ENCODE data around the gene THBS2.

THBS2 gene

DNA sequence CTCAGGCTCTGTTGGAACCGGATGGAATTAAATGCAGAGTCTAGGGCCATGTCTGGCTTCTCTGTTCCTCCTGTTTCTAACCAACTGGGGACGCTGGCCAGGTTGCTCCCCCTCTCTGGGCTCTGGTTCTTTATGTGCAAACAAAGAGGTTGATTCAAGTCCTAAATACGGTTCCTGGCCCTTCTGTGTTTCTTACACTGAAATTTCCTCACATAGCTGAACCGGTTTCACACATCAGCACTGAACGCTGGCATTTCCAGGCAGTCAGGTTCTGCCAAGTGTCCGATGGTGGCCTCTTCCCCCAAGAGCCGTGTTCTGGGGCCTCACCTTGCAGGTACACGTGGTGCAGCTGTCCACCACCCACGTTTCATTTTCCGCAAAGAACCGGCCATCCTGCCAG, 13.5 kb downstream of the THBS2 start:
- Histone ChIP-seq H3K27me3 (ENCODE audit: control insufficient read depth in 1 of 2, insufficient read depth in 2 of 2, low read length in 2 of 2) (no peaks in the 10 kb centered on the region), H3K9ac (ENCODE audit: low read length in 2 of 2) (no peak overlapping the region), H3K4me1 (ENCODE audit: control insufficient read depth, insufficient read depth, low read length) (no peaks in the 10 kb centered on the region), H3K27ac (ENCODE audit: low read length) (no peak overlapping the region), H3K9me3 (ENCODE audit: control insufficient read depth in 2 of 2, low read length in 2 of 2) (no peaks in the 10 kb centered on the region), H3K36me3 (ENCODE audit: control insufficient read depth in 2 of 2, insufficient read depth in 2 of 2, low read length in 2 of 2) (peaks cover 6 to 8% of the 10 kb centered on the region in 2 donors), H3K4me3 (ENCODE audit: low read length in 2 of 2) (no peak overlapping the region)

DNA sequence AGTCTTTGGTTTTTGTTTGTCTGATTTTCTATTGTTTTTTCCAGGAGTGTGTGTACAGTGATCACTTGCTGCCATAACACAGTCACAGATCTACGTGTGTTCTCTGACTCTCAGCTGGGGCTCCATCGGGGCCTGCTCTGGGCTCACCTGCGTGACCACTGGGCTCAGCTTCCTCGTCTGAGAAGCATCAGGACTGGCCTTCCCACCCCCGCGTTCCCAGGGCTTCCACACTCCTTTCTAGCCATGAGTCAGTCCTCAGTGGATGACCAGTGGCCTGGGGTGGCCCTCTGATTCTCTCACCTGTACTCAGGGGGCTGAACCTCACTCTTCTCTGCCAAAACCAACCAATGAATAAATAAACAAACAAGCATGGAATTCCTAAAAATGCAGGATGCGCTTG, 14.5 kb downstream of the THBS2 start:
- H3K27me3 ChIP-seq (ENCODE audit: control insufficient read depth in 1 of 2, insufficient read depth in 2 of 2, low read length in 2 of 2), result no peaks in the 10 kb centered on the region
- H3K9ac ChIP-seq (ENCODE audit: low read length in 2 of 2), result no peak overlapping the region
- peaks cover 3 to 4% of the 10 kb centered on the region in 2 donors for H3K36me3 ChIP-seq (ENCODE audit: control insufficient read depth in 2 of 2, insufficient read depth in 2 of 2, low read length in 2 of 2)
- no peaks in the 10 kb centered on the region for H3K4me1 ChIP-seq (ENCODE audit: control insufficient read depth, insufficient read depth, low read length)
- H3K4me3 ChIP-seq (ENCODE audit: low read length in 2 of 2), result no peak overlapping the region
- H3K9me3 ChIP-seq (ENCODE audit: control insufficient read depth in 2 of 2, low read length in 2 of 2), result no peaks in the 10 kb centered on the region
- H3K27ac ChIP-seq (ENCODE audit: low read length), result no peak overlapping the region

GRCh38 chr6:169238766-169239165, 14.9 kb downstream of the THBS2 start:
- H3K9me3 ChIP-seq (ENCODE audit: control insufficient read depth in 2 of 2, low read length in 2 of 2), result no peaks in the 10 kb centered on the region
- peaks cover 5% of the 10 kb centered on the region in 2 donors for H3K36me3 ChIP-seq (ENCODE audit: control insufficient read depth in 2 of 2, insufficient read depth in 2 of 2, low read length in 2 of 2)
- H3K27ac ChIP-seq (ENCODE audit: low read length), result no peak overlapping the region
- no peak overlapping the region for H3K4me3 ChIP-seq (ENCODE audit: low read length in 2 of 2)
- H3K4me1 ChIP-seq (ENCODE audit: control insufficient read depth, insufficient read depth, low read length), result no peaks in the 10 kb centered on the region
- H3K9ac ChIP-seq (ENCODE audit: low read length in 2 of 2), result no peak overlapping the region
- H3K27me3 ChIP-seq (ENCODE audit: control insufficient read depth in 1 of 2, insufficient read depth in 2 of 2, low read length in 2 of 2), result no peaks in the 10 kb centered on the region

DNA sequence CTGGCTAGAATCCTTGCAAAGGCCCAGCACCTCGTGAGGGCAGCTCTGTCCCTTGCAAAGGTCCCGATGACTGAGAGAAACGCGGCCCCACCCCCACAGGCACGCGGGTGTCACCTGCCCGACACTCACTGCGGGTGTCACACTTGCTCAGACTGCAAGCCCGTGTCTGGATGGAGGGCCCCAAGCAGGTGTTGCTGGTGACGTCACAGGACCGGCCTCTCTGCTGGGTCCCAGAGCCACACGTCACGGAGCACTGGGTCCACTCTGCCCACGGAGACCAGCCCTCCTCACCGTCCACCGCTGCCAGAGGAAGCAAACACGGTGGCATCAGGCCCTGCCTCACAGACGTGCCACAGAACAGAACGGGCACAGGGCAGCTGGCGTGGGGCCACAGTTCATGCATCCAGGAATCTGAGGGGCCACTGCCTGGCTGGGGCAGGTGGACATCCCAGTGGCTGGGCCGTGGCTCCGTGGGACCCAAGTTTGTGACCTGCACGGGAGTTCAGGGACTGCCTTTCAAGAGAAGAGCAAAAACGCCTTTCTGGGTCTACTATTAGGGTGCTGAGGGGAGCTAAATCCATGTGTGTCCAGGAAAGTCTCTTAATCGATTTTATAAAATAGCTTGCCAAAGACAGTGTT, 16.0 kb downstream of the THBS2 start:
- Histone ChIP-seq H3K4me1 (ENCODE audit: control insufficient read depth, insufficient read depth, low read length) (no peaks in the 10 kb centered on the region), H3K36me3 (ENCODE audit: control insufficient read depth in 2 of 2, insufficient read depth in 2 of 2, low read length in 2 of 2) (peaks cover 12 to 15% of the 10 kb centered on the region in 2 donors), H3K9me3 (ENCODE audit: control insufficient read depth in 2 of 2, low read length in 2 of 2) (no peaks in the 10 kb centered on the region), H3K9ac (ENCODE audit: low read length in 2 of 2) (no peak overlapping the region), H3K27ac (ENCODE audit: low read length) (no peak overlapping the region), H3K27me3 (ENCODE audit: control insufficient read depth in 1 of 2, insufficient read depth in 2 of 2, low read length in 2 of 2) (no peaks in the 10 kb centered on the region), H3K4me3 (ENCODE audit: low read length in 2 of 2) (no peak overlapping the region)

DNA sequence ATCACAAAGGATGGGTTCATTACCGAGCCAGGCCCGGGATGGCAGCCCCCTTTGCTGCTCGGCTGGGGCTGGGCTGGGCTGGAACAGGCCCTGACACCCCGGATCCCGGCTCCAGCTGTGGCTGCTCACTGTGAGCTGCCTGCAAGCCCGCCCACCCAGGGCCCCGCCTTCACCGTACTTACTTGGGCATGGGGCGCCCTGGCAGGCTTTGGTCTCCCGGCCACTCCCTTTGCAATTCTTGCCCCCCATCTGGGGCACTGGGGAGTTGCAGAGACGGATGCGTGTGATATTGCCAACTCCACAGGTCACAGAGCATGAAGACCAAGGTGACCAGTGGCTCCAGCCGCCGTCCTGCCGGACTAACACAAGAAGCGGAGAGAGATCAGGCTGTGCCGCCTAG, 16.7 kb downstream of the THBS2 start:
- H3K4me1 ChIP-seq (ENCODE audit: control insufficient read depth, insufficient read depth, low read length), result no peaks in the 10 kb centered on the region
- H3K36me3 ChIP-seq (ENCODE audit: control insufficient read depth in 2 of 2, insufficient read depth in 2 of 2, low read length in 2 of 2), result peaks cover 12 to 15% of the 10 kb centered on the region in 2 donors
- no peaks in the 10 kb centered on the region for H3K9me3 ChIP-seq (ENCODE audit: control insufficient read depth in 2 of 2, low read length in 2 of 2)
- no peaks in the 10 kb centered on the region for H3K27me3 ChIP-seq (ENCODE audit: control insufficient read depth in 1 of 2, insufficient read depth in 2 of 2, low read length in 2 of 2)
- no peak overlapping the region for H3K27ac ChIP-seq (ENCODE audit: low read length)
- H3K9ac ChIP-seq (ENCODE audit: low read length in 2 of 2), result no peak overlapping the region
- no peak overlapping the region for H3K4me3 ChIP-seq (ENCODE audit: low read length in 2 of 2)

- H3K36me3 ChIP-seq (ENCODE audit: control insufficient read depth in 2 of 2, insufficient read depth in 2 of 2, low read length in 2 of 2), result peaks cover 12 to 15% of the 10 kb centered on the region in 2 donors
These were observed 17.1 kb downstream of the THBS2 start for GRCh38 chr6:169236545-169236944.

GRCh38 chr6:169235286-169235685, 18.4 kb downstream of the THBS2 start:
- Histone ChIP-seq H3K4me1 (ENCODE audit: control insufficient read depth, insufficient read depth, low read length) (no peaks in the 10 kb centered on the region), H3K27ac (ENCODE audit: low read length) (no peak overlapping the region), H3K4me3 (ENCODE audit: low read length in 2 of 2) (no peak overlapping the region), H3K9ac (ENCODE audit: low read length in 2 of 2) (no peak overlapping the region), H3K27me3 (ENCODE audit: control insufficient read depth in 1 of 2, insufficient read depth in 2 of 2, low read length in 2 of 2) (no peaks in the 10 kb centered on the region), H3K36me3 (ENCODE audit: control insufficient read depth in 2 of 2, insufficient read depth in 2 of 2, low read length in 2 of 2) (peaks cover 12 to 15% of the 10 kb centered on the region in 2 donors), H3K9me3 (ENCODE audit: control insufficient read depth in 2 of 2, low read length in 2 of 2) (no peaks in the 10 kb centered on the region)

More at GRCh38 chr6:169236545-169236944, 17.1 kb downstream of the THBS2 start:
- no peak overlapping the region for H3K9ac ChIP-seq (ENCODE audit: low read length in 2 of 2)
- H3K4me3 ChIP-seq (ENCODE audit: low read length in 2 of 2), result no peak overlapping the region
- H3K4me1 ChIP-seq (ENCODE audit: control insufficient read depth, insufficient read depth, low read length), result no peaks in the 10 kb centered on the region
- H3K27me3 ChIP-seq (ENCODE audit: control insufficient read depth in 1 of 2, insufficient read depth in 2 of 2, low read length in 2 of 2), result no peaks in the 10 kb centered on the region
- no peak overlapping the region for H3K27ac ChIP-seq (ENCODE audit: low read length)
- no peaks in the 10 kb centered on the region for H3K9me3 ChIP-seq (ENCODE audit: control insufficient read depth in 2 of 2, low read length in 2 of 2)

GRCh38 chr6:169234634-169235033, 19.0 kb downstream of the THBS2 start:
- Histone ChIP-seq H3K36me3 (ENCODE audit: control insufficient read depth in 2 of 2, insufficient read depth in 2 of 2, low read length in 2 of 2) (peaks cover 12 to 15% of the 10 kb centered on the region in 2 donors), H3K4me1 (ENCODE audit: control insufficient read depth, insufficient read depth, low read length) (no peaks in the 10 kb centered on the region), H3K9me3 (ENCODE audit: control insufficient read depth in 2 of 2, low read length in 2 of 2) (no peaks in the 10 kb centered on the region), H3K27me3 (ENCODE audit: control insufficient read depth in 1 of 2, insufficient read depth in 2 of 2, low read length in 2 of 2) (no peaks in the 10 kb centered on the region), H3K9ac (ENCODE audit: low read length in 2 of 2) (no peak overlapping the region), H3K4me3 (ENCODE audit: low read length in 2 of 2) (no peak overlapping the region), H3K27ac (ENCODE audit: low read length) (no peak overlapping the region)

- no peaks in the 10 kb centered on the region for H3K4me1 ChIP-seq (ENCODE audit: control insufficient read depth, insufficient read depth, low read length)
- H3K27me3 ChIP-seq (ENCODE audit: control insufficient read depth in 1 of 2, insufficient read depth in 2 of 2, low read length in 2 of 2), result no peaks in the 10 kb centered on the region
- no peak overlapping the region for H3K4me3 ChIP-seq (ENCODE audit: low read length in 2 of 2)
- no peak overlapping the region for H3K27ac ChIP-seq (ENCODE audit: low read length)
- H3K36me3 ChIP-seq (ENCODE audit: control insufficient read depth in 2 of 2, insufficient read depth in 2 of 2, low read length in 2 of 2), result peaks cover 15 to 16% of the 10 kb centered on the region in 2 donors
- H3K9ac ChIP-seq (ENCODE audit: low read length in 2 of 2), result no peak overlapping the region
- H3K9me3 ChIP-seq (ENCODE audit: control insufficient read depth in 2 of 2, low read length in 2 of 2), result no peaks in the 10 kb centered on the region
These were observed 19.8 kb downstream of the THBS2 start for GRCh38 chr6:169233832-169234231.

DNA sequence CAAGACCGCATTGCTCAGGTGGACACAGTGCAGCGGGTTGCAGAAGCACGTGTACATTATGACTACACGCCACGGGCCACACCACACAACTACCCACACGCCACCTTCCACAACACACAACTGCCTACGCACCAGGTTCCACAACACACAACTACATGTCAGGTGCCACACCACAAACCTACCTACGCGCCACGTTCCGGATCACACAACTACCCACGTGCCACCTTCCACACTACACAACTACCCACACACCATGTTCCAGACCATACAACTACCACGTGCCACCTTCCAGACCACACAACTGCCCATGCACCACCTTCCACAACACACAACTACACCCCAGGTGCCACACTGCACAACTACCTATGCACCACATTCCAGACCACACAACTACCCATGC, 20.5 kb downstream of the THBS2 start:
- Histone ChIP-seq H3K4me3 (ENCODE audit: low read length in 2 of 2) (no peak overlapping the region), H3K27me3 (ENCODE audit: control insufficient read depth in 1 of 2, insufficient read depth in 2 of 2, low read length in 2 of 2) (no peaks in the 10 kb centered on the region), H3K9ac (ENCODE audit: low read length in 2 of 2) (no peak overlapping the region), H3K4me1 (ENCODE audit: control insufficient read depth, insufficient read depth, low read length) (no peaks in the 10 kb centered on the region), H3K36me3 (ENCODE audit: control insufficient read depth in 2 of 2, insufficient read depth in 2 of 2, low read length in 2 of 2) (peaks cover 15 to 16% of the 10 kb centered on the region in 2 donors), H3K9me3 (ENCODE audit: control insufficient read depth in 2 of 2, low read length in 2 of 2) (no peaks in the 10 kb centered on the region), H3K27ac (ENCODE audit: low read length) (no peak overlapping the region)

GRCh38 chr6:169232507-169232931, 21.1 kb downstream of the THBS2 start:
- H3K4me1 ChIP-seq (ENCODE audit: control insufficient read depth, insufficient read depth, low read length), result no peaks in the 10 kb centered on the region
- H3K4me3 ChIP-seq (ENCODE audit: low read length in 2 of 2), result no peak overlapping the region
- H3K27ac ChIP-seq (ENCODE audit: low read length), result no peak overlapping the region
- H3K9me3 ChIP-seq (ENCODE audit: control insufficient read depth in 2 of 2, low read length in 2 of 2), result no peaks in the 10 kb centered on the region
- no peak overlapping the region for H3K9ac ChIP-seq (ENCODE audit: low read length in 2 of 2)
- H3K27me3 ChIP-seq (ENCODE audit: control insufficient read depth in 1 of 2, insufficient read depth in 2 of 2, low read length in 2 of 2), result no peaks in the 10 kb centered on the region
- H3K36me3 ChIP-seq (ENCODE audit: control insufficient read depth in 2 of 2, insufficient read depth in 2 of 2, low read length in 2 of 2), result peaks cover 15 to 18% of the 10 kb centered on the region in 2 donors

All from stomach smooth muscle (tissue), 2 donors.